GM19193 (cell line): ENCODE measurements around the gene LMCD1.

Experiments used
- POLR2A ChIP-seq: IDR thresholded peaks from 4 replicates; pipeline ENCODE4 v1.6.1; 2011; ENCODE audit not compliant: insufficient read depth, insufficient read length; ENCODE audit errors: extremely low read depth

LMCD1 gene

GRCh38 chr3:8532251-8532871, 30.7 kb downstream of the LMCD1 start:
- no peak for TF ChIP-seq POLR2A

- TF ChIP-seq POLR2A, result no peak
Observed at GRCh38 chr3:8536096-8537056, 34.8 kb downstream of the LMCD1 start.

DNA sequence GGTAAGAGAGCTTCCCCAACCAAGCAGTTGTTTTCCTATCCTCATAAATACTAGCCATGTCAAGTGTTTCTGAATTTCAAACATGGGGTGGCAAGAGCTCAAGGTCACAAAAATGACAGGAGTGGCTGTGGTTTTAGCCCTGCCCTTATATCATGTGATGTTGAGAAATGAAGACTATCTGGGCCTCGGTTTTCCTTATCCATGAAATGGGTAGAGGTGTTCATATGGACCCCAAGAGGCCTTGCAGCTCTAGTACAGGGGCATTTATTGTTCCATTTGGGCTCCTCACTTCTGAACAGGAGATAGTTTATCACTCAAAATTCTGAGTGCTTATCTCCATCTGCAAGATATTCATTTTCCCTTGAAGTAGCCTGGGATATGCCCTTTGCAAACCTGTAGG, 35.8 kb downstream of the LMCD1 start:
- TF ChIP-seq POLR2A, result no peak

- TF ChIP-seq POLR2A, result no peak
Observed at GRCh38 chr3:8538223-8538622, 36.6 kb downstream of the LMCD1 start.

- TF ChIP-seq POLR2A, result no peak
Observed at GRCh38 chr3:8538913-8539312, 37.3 kb downstream of the LMCD1 start.

DNA sequence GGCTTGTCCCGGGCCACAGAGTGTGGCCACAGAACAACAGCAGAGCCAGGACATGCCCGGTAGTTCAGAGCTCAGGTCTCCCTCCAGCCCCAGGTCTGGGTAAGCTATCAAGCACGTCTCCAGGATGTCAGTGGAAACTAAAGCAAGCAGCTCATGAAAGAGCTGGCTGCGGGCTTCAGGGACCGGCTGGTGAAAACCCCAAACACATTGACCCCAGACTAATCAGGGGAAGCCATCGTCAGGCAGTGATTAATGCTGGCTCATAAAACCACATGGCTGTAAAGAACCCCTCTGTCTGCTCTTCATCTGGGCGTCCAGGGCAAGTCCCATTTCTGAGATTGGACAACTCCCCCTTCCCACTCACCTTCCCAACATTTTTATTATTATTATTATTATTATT, 37.8 kb downstream of the LMCD1 start:
- no peak for TF ChIP-seq POLR2A

- no peak for TF ChIP-seq POLR2A
Observed at GRCh38 chr3:8540456-8540855, 38.8 kb downstream of the LMCD1 start.

DNA sequence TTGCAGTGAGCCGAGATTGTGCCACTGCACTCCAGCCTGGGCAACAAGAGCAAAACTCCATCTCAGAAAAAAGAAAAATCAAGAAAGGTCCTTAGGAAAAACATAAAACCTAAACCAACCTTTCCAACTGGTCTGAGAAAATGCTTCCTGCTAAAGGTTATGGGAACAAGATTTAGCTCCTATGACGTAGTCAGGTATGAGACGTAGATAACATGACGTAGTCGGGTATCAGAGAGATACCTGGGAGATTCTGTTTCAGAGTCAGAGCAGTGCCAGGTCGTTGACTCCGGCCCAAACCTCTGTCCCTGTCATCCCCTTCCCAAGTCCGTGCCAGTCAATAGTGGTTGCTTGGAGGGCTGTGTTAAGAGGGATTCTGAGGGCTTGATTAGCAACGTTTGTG, 39.9 kb downstream of the LMCD1 start:
- no peak for TF ChIP-seq POLR2A

DNA sequence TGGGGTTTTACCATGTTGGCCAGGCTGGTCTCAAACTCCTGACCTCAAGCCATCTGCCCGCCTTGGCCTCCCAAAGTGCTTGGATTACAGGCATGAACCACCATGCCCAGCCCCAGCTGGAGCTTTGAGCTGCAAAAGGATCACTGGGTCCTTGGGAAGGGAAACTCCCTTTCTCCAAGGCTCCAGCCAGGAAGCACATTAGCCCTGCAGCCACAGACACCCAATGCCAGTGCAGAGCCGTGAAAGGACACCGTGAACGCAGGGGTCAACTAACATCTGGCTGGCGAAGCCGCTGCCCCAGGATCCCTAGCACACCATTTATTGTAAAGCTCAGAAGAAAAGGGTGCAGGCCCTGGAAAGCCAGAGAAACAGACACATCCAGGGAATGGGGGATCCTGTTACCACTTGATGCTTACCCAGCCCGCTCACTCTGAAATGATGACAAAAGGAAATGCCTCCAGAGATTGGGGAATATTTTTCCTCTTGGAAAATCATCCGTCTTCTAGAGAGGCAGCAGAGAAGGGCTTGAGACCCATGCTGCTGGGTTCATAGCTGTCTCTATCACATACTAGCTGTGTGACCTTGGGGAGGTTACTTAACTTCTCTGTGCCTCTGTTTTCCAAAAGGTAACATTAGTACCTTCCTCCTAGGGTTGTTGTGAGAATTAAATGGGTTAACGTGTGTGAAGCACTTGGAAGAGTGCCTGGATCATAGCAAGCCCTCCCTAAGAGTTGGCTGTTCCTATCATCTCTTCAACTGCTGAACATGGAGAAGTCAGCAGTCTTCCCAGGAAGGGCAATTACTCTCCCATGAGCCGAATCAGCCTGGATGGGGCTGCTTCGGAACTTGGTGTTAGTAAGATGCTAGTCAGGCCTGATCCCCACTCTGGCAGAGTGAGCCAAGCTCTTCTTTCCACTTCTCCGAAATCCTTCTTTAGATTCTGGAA, 40.8 kb downstream of the LMCD1 start:
- no peak for TF ChIP-seq POLR2A

DNA sequence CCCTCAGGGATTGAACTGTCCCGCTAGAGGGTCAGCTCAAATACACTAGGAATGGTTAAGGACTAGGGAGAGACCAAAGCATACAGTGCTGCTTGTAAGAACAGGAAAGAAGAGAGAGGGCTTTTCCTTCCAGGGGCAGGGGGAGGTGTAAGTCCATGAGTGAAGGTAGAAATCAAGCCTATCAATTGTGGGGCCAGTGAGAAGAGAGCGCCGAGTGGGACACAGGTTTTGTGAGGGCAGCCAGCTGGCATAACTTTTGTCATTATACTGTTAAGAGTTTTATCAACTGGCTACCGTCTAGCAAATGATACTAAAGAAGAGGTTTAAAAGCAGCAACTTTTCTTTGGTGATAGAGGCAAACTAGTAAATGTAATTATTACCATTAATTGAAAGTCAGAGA, 45.0 kb downstream of the LMCD1 start:
- no peak for TF ChIP-seq POLR2A

DNA sequence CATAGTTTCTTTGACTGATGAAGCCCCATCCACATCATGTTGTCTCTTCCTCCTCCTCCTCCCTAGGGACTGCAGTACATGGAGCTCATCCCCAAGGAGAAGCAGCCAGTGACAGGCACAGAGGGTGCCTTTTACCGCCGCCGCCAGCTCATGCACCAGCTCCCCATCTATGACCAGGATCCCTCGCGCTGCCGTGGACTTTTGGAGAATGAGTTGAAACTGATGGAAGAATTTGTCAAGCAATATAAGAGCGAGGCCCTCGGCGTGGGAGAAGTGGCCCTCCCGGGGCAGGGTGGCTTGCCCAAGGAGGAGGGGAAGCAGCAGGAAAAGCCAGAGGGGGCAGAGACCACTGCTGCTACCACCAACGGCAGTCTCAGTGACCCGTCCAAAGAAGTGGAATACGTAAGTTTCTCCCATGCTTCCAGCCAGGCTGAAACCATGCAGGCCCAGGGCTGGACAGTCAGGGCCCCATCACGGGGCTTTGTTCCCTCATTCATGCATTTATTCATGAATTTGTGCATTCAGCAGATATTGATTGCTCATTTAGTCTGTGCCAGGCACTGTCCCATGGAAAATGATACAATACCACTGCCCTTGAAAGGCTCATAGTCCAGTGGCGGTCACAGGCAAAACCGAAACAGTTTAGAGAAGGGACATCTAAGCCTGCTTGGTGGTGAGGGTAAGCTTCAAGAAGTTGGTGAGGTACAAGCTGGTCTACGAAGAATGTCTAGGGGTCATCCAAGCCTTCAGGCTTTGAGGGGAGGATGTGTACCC, 47.1 kb downstream of the LMCD1 start:
- TF ChIP-seq POLR2A, result no peak

DNA sequence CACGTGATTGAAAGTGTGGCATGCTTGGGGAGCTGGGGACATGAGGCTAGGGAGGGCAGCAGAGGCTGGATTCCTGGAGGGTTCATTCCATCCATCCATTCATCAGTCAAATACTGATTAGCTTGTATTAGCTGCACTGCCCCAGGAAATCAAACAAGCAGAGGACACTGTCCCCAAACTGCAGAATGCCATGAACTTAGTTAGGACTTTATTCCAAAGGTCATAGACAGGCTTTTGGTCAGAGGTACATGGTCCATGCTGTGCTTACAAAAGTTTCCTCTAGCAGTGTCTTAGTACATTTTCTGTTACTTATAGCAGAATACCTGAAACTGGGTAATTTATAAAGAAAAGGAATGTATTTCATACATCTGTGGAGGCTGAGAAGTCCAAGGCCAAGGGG, 47.7 kb downstream of the LMCD1 start:
- no peak for TF ChIP-seq POLR2A

DNA sequence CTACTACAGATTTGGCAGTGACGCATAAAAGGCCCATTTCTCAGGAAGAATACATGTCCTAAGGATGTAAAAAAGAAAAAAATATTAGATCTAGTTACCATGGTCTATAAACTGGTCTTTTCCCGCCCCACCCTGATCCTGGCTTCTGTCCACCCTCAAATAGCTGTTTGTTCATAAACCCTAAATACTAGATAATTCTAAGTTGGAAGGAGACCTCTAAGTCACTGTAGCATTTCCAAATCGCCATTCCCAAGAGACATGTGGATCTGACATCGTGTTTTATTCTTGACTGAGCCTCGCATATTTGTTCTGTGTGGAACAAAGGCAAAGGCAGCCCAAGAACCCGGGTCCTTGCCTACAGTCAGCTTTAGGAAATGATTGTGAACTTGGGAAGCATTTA, 49.0 kb downstream of the LMCD1 start:
- TF ChIP-seq POLR2A, result no peak

GRCh38 chr3:8552223-8552762, 50.7 kb downstream of the LMCD1 start:
- TF ChIP-seq POLR2A, result no peak
